AML-193 (cell line): ENCODE results near the gene ZBTB47.

ENCODE experiments used
- DNase-seq, 2 experiments: peaks; one replicate each; lab custom pipeline; 2025; lab: John Stamatoyannopoulos, UW

The ZBTB47 gene

GRCh38 chr3:42699511-42699971 lies 46.0 kb downstream of the ZBTB47 start:
- DNase-seq: no peak

GRCh38 chr3:42700366-42701288 lies 47.1 kb downstream of the ZBTB47 start:
- DNase-seq: no peak

DNA sequence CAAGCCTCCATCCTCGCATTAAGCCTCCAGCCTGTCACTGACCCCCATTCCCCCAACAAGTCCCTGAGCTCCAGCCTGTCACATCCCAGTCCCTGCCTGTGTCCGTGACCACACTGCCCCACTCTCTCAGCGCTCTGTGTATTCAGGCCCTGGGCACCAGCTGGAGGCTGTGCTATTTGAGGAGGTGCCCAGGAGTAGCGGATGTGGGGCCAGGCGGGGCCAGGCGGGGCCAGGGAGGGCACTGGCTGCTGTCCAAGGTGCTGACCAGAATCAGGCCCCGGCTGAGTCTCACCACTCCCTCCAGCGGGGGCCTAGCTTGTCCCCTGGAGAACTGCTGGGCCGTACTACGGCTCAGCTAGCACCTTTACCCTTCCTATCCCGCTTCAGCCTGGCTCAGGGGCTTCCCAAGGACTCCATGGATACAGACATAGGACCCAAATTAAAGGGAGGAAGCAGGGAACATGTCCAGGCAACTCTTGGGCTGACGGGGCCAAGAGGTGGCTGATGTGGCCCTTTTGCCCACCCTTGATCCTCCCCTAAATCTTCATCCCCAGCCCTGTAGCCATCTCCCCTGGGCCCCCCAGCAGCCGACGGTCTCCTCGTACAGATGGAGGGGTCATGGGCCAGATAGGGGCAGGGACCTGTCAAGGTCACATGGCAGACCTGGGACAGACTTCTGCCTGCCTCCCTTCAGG lies 48.0 kb downstream of the ZBTB47 start:
- peak; percentile 39 to 54 for DNase-seq

DNA sequence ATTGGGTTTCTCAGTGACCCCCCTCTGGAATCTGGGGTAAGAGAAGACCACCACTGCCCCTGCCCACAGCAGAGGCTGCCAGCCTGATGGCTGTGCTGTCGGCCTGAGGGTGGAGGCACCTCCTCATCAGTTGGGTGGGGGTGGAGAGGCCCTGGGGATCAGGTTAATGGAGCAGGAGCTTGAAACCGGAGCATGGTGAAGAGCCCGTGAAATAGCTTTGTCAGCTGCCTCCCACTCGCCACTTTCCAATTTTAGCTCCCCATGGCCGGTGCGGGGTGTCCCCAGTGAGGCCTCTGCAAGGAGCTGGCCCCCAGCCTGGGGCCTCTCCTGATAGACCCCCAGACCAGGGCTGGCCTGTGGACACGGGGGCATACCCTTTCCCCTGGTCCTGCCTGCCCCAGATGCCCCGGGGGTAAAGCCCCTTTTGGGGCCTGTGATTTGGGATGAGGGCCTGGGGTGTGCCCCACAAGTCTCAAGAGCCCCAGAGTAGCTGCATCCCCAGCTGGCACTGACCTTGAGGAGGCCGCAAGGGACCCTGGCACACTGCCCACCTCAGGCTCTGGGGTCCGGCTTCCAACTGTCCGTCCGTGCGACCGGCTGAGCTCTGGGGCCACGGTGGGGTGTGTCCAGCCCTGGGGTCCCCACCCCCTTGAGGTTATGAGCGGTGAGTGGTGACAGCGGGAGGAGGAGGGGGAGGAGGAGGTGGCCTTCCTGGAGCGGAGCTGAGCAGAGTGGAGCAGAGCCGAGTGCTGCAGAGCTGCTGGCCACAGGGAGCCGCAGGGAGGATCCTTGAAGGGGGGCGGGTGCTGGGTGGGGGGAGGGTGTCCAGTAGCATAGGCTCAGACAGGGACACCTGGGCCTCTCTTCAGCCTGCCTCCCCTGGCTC lies 48.8 kb downstream of the ZBTB47 start, which contains the start of gene HHATL:
HHATL (minus strand) TSS at position 733 of the 886 bp plus-strand sequence. CDS start 1,972 bp downstream, outside the sequence.
- DNase-seq: no peak

DNA sequence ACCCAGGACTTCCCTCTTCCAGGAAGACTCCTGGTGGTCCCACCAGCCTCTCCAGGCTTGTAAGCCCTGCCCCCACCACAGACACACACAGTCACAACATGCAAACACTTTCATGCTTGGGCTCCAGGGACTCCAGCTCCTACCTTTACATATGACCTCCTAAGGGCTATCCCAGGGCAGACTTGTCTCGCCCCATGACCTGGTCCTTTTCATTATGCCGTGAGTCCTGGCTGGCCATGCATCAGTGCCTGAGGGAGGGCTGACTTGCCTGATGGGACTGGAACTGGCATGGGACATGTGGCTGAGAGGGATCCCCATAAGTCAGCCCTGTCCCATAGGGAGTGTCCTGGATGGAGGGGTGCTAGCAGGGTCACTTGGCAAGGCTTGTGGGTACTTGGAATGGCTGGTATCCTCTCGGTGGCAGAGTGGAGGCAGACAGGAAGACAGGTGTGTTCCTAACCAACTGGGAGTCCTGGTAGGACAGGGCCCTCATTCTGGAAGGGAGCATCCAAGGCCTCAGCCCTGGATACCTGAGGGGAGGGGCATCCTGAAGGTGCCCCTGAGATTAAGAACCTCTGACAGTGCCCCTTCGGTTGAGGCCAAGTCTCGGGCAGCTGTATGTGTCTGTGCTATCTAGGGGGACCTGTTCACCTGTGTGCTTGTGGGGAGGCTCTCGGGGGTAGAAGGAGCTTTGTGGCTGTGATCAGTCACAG lies 49.6 kb downstream of the ZBTB47 start:
- no peak for DNase-seq

DNA sequence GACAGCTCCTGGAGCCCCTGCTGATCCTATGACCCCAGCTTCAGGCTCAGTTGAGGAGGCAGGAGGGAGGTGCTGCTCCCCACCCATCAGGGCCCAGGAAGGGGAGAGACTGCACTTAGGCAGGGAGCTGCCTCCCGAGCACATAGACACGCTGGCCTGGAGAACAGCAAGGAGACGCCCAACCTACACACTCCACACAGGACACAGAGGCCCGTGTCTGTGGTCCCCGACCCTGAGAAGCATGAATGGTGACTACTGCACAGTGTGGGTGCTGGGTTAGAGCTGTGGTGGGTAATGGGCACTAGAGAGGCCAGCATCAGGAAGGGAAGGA lies 50.2 kb downstream of the ZBTB47 start:
- no peak for DNase-seq

DNA sequence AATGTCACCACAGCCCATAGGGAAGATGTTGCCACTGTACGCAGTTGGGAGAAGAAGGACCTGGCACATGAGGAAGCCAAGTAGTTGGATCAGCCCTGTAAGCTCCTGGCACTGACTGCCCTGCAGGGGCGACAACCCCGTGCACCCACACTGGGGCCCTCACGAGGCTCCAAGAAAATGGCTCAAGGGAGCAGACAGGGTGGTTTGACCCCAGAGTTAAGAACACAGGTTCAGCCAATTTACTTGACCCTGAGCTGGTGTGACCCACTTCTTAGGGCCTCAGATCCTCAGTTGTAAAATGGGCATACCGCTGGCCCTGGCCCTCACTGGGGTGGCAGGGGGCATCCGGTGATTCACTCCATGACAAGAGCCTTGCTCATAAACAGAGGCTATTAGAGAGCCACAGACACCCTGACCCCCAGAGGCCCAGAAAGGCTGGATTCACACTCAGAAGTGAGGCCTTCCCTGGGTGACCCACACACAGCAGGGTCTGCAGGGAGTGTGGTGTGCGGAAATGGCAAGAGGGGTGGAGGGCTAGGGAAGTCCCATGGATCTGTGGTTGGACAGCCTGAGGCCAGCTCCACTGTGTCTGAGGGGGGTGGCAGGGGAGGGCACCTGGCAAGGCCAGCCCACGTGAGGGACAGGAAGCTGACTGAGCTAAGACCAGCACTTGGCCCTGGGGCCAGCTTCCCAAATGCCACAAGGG lies 50.8 kb downstream of the ZBTB47 start:
- no peak for DNase-seq

- DNase-seq: no peak
Measured at GRCh38 chr3:42705058-42705767, 51.7 kb downstream of the ZBTB47 start.

DNA sequence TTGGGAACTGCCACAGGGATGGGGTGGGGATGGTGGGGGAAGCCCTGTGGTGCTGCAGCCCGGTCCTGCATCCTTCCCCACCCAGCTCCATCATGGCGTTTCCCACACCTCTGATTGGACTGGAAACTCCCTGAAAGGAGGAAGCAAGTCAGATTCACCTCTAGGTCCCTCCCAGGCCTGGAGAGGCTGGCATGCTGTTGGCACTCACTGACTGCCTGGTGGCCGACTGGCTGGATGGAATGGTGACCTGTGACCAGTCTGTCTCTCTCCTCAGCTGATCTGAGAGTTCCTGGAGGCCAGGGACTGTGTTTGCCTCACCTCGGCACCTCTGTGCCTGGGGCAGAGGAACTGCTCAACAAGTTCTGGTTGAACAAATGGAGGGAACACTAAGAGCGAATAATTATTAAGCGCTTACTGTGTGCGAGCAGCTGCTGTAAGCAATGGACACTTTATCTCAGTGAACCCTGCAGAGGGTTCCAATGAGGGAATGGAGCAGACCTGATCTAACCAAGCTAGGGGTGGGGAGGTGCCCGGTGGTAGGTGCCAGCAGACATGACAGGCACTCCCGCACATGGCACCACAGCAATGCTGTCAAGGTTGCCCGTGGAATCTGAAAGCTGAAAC lies 52.6 kb downstream of the ZBTB47 start:
- no peak for DNase-seq

GRCh38 chr3:42706721-42707619 lies 53.5 kb downstream of the ZBTB47 start:
- DNase-seq: no peak

- no peak for DNase-seq
Measured at GRCh38 chr3:42707620-42708355, 54.3 kb downstream of the ZBTB47 start.

- DNase-seq: no peak
Measured at GRCh38 chr3:42708611-42709151, 55.2 kb downstream of the ZBTB47 start.

- DNase-seq: no peak
Measured at GRCh38 chr3:42709621-42710020, 56.1 kb downstream of the ZBTB47 start.

DNA sequence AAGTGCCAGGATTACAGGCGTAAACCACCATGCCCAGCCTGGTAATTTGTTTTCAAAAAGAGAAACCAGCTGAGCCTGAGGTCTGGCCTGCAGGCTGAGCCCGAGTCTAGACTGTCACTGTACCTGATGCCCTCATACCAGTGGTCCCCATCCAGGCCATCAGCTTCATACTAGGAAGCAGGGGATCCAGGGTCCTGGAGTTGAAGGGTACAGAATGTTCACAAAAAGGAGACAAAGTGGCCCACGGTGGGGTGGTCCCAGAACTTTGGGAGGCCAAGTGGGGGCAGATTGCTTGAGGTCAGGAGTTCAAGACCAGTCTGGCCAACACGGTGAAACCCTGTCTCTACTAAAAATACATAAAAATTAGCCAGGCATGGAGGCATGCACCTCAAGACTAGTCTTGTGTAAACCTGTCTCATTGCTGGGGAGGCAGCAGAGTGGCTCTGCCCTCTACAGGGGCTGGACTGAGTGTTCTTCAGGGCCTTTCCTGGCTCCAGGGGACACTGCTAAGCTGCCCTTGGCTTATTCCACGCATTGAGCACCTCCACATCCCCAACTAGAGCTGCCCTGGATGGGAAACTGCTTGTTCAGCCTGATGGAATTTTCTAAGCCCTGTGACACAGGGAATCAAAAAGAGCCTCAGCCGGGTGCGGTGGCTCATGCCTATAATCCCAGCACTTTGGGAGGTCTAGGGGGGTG lies 57.0 kb downstream of the ZBTB47 start:
- DNase-seq: no peak

DNA sequence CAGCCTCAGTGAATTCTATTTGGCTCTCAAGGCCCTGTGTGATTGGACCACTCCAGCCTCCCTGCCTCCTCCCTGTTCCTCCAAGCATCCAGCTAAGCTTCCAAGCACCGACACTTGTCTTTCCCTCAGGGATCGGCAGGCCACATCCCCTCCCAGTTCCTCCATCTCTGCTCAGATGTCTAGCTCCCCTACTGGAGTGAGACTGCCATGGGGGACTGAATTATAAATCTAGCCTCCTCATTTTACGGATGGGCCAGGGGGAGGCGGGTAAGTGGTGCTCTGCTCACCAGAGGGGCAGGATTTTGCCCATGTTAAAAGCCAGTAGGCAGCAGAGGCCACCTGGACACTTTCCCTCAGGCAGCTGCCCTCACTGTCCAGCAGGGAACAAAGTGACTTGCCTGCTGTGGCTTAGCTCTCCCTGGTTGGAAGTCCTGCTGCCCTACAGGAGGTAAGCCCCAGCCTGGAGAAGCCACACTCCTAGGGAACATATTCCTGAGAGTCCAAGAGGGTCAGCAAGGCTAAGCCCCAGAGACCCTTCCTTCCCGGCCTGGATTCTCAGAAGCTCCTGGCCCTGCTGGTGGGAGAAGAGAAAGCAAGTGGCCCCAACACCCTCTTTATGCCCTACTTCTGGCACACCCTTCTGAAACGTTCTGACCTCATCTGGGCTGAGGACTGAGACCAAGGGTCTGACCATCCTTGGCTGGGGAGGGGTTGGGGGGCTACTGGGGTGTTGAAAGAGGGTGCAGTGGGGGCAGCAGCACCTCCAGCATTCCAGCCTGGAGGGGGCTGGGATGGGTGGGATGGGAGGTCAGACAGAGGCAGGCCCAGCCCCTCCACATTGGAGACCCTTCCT lies 58.2 kb downstream of the ZBTB47 start:
- no peak for DNase-seq

DNA sequence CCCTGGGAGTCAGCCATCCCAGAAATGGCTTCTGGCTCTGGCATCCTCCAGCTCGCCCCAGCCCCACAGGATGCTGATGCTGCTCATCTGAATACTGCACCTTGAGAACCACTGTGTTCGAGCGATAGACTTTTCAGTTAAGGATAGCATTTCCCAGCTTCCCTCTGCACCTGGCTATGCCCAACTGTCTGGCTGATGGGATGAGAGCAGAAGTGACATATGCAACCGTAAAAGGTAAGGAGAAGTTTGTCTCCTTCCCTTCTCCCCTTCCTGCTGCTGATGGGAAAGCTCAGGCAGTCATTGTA lies 58.8 kb downstream of the ZBTB47 start:
- DNase-seq: no peak
